Neural cell (in vitro differentiated cells): Measurements from ENCODE around the gene GRM3. TPM values are rescaled to one million over a fixed set of nuclear protein-coding genes. Genes with fewer than 3 reads are reported as not detected.

Source experiments
- H2AFZ ChIP-seq: fragments of 200-600, 300-800 bp; sonication (generic), shearing (Covaris generic); 2 replicates; pipeline ENCODE4 v1.6.0; 2014; ENCODE audit warnings: low read depth, mild to moderate bottlenecking, antibody characterized with exemption, low read length, moderate library complexity
- H3F3A ChIP-seq: fragments of 200-600 bp; shearing (Covaris generic); 2 replicates; pipeline ENCODE4 v1.6.1; 2016; ENCODE audit warnings: mild to moderate bottlenecking, moderate library complexity, mixed read lengths, antibody characterized with exemption, low read length; ENCODE audit not compliant: insufficient read depth, poor library complexity, severe bottlenecking
- H3K27ac ChIP-seq: fragments of 200-600, 300-800 bp; sonication (generic), shearing (Covaris generic); 2 replicates; pipeline ENCODE4 v1.5.1; 2014; ENCODE audit warnings: mild to moderate bottlenecking, low read length, moderate library complexity
- H3K27me3 ChIP-seq: fragments of 300-800, 200-600 bp; sonication (generic), shearing (Covaris generic); 2 replicates; pipeline ENCODE4 v1.6.0; 2014; ENCODE audit warnings: mild to moderate bottlenecking, low read depth, low read length, moderate library complexity; ENCODE audit not compliant: insufficient read depth
- H3K36me3 ChIP-seq: fragments of 300-800, 200-600 bp; sonication (generic), shearing (Covaris generic); 2 replicates; pipeline ENCODE4 v1.5.1; 2014; ENCODE audit warnings: mild to moderate bottlenecking, antibody characterized with exemption, low read length, moderate library complexity; ENCODE audit not compliant: insufficient read depth
- H3K4me2 ChIP-seq: fragments of 300-800, 200-600 bp; sonication (generic), shearing (Covaris generic); 2 replicates; pipeline ENCODE4 v1.6.0; 2014; ENCODE audit warnings: mild to moderate bottlenecking, low read length
- H3K4me3 ChIP-seq: fragments of 300-800, 200-600 bp; sonication (generic), shearing (Covaris generic); 2 replicates; pipeline ENCODE4 v1.5.1; 2014; ENCODE audit warnings: mild to moderate bottlenecking, low read length, moderate library complexity
- H3K79me2 ChIP-seq: fragments of 200-600 bp; shearing (Covaris generic); replicated peaks from 2 replicates; pipeline ENCODE4 v1.6.0; 2014; ENCODE audit warnings: mild to moderate bottlenecking, low read length, moderate library complexity; ENCODE audit not compliant: insufficient read depth
- H3K9ac ChIP-seq: fragments of 300-800, 200-600 bp; sonication (generic), shearing (Covaris generic); 2 replicates; pipeline ENCODE4 v1.6.1; 2016; ENCODE audit warnings: mild to moderate bottlenecking, low read length, mixed read lengths
- H3K9me2 ChIP-seq: fragments of 200-600 bp; shearing (Covaris generic); 2 replicates; pipeline ENCODE4 v1.6.1; 2016; ENCODE audit warnings: mild to moderate bottlenecking, low read length, mixed read lengths; ENCODE audit not compliant: insufficient read depth
- H3K9me3 ChIP-seq: fragments of 200-600, 300-800 bp; sonication (generic), shearing (Covaris generic); 2 replicates; pipeline ENCODE4 v1.6.1; 2016; ENCODE audit warnings: mild to moderate bottlenecking, mixed run types, low read length, moderate library complexity, mixed read lengths
- H4K20me1 ChIP-seq: fragments of 200-600 bp; shearing (Covaris generic); 2 replicates; pipeline ENCODE4 v1.6.1; 2016; ENCODE audit warnings: mild to moderate bottlenecking, mixed run types; ENCODE audit not compliant: insufficient read depth
- EP300 ChIP-seq: fragments of 450-650 bp; conservative IDR thresholded peaks from 2 replicates; pipeline ENCODE4 v1.6.1; 2014; ENCODE audit warnings: antibody characterized with exemption, mild to moderate bottlenecking, moderate library complexity; ENCODE audit not compliant: poor library complexity, severe bottlenecking
- EZH2 ChIP-seq: fragments of 200-600, 300-800 bp; shearing (Covaris generic), sonication (generic); IDR thresholded peaks from 2 replicates; pipeline ENCODE4 v1.6.1; 2014; ENCODE audit warnings: antibody characterized with exemption, low read length, borderline replicate concordance, mild to moderate bottlenecking; ENCODE audit not compliant: insufficient read depth, poor library complexity, severe bottlenecking
- MXI1 ChIP-seq: fragments of 450-650 bp; conservative IDR thresholded peaks from 2 replicates; pipeline ENCODE4 v1.6.1; 2014; ENCODE audit warnings: antibody characterized with exemption, mild to moderate bottlenecking; ENCODE audit not compliant: poor library complexity, severe bottlenecking
- POLR2AphosphoS5 ChIP-seq: IDR thresholded peaks from 2 replicates; pipeline ENCODE4 v1.6.1; 2012
- RAD21 ChIP-seq: fragments of 450-650 bp; conservative IDR thresholded peaks from 2 replicates; pipeline ENCODE4 v1.6.1; 2014; ENCODE audit warnings: antibody characterized with exemption, mild to moderate bottlenecking, moderate library complexity
- SMC3 ChIP-seq: fragments of 450-650 bp; conservative IDR thresholded peaks from 2 replicates; pipeline ENCODE4 v1.6.1; 2014; ENCODE audit warnings: antibody characterized with exemption, mild to moderate bottlenecking, moderate library complexity; ENCODE audit not compliant: poor library complexity
- TAF1 ChIP-seq: IDR thresholded peaks from 2 replicates; pipeline ENCODE4 v1.6.1; 2012; ENCODE audit warnings: low read depth
- polyA plus RNA-seq: library from polyadenylated mRNA; depleted of rRNA; stranded (reverse); fragments of >200 nt; gene quantifications from 2 replicates; pipeline ENCODE4 v1.2.3, GENCODE V29; 2014
- TF ChIP-seq, protein P1 (sequence below): fragments of 450-650 bp; IDR thresholded peaks from 2 replicates; pipeline ENCODE4 v1.5.1; 2014; ENCODE audit warnings: antibody characterized with exemption, mild to moderate bottlenecking, moderate library complexity; ENCODE audit not compliant: poor library complexity, severe bottlenecking
- TF ChIP-seq, protein P2 (sequence below): IDR thresholded peaks from 2 replicates; pipeline ENCODE4 v1.6.1; 2012; ENCODE audit warnings: borderline replicate concordance

Gene GRM3
- polyA plus RNA-seq, 1 donor from 2014 or later, result 15.9 TPM

DNA sequence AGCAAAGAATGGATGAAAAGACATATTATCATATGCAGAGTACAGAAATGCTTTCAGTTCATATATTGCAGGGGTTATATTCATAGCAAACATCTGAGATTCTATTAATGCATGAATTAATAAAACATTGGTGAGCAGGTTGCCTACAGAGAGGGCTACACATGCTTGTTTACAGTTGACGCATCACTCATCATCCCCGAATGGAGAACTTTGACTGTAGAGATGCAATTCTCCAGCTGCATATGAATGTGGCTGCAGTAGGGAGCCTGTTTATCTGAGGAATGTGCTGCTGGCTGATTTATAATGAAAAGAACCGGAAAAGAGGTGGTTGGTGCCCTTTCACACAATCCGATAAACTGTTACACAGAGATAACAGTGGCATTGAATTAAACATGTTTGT, 116.5 kb downstream of the GRM3 start:
- Histone ChIP-seq H3K9ac (no peak overlapping the region), H3K4me2 (peak overlapping the region; percentile 29), H3K79me2 (no peaks in the 10 kb centered on the region), H2AFZ (no peak overlapping the region), H3K4me3 (peak overlapping the region; percentile 43), H3F3A (no peaks in the 10 kb centered on the region), H4K20me1 (no peaks in the 10 kb centered on the region), H3K9me2 (no peaks in the 10 kb centered on the region), H3K27ac (peak overlapping the region; percentile 1), H3K36me3 (no peaks in the 10 kb centered on the region), H3K9me3 (no peaks in the 10 kb centered on the region), H3K27me3 (no peaks in the 10 kb centered on the region)
- TF ChIP-seq SMC3 (no peak), POLR2AphosphoS5 (no peak), RAD21 (no peak), MXI1 (no peak), TAF1 (no peak), EZH2 (no peak), EP300 (no peak)
- TF ChIP-seq, protein P1, sequence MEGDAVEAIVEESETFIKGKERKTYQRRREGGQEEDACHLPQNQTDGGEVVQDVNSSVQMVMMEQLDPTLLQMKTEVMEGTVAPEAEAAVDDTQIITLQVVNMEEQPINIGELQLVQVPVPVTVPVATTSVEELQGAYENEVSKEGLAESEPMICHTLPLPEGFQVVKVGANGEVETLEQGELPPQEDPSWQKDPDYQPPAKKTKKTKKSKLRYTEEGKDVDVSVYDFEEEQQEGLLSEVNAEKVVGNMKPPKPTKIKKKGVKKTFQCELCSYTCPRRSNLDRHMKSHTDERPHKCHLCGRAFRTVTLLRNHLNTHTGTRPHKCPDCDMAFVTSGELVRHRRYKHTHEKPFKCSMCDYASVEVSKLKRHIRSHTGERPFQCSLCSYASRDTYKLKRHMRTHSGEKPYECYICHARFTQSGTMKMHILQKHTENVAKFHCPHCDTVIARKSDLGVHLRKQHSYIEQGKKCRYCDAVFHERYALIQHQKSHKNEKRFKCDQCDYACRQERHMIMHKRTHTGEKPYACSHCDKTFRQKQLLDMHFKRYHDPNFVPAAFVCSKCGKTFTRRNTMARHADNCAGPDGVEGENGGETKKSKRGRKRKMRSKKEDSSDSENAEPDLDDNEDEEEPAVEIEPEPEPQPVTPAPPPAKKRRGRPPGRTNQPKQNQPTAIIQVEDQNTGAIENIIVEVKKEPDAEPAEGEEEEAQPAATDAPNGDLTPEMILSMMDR, result no peak
- TF ChIP-seq, protein P2, sequence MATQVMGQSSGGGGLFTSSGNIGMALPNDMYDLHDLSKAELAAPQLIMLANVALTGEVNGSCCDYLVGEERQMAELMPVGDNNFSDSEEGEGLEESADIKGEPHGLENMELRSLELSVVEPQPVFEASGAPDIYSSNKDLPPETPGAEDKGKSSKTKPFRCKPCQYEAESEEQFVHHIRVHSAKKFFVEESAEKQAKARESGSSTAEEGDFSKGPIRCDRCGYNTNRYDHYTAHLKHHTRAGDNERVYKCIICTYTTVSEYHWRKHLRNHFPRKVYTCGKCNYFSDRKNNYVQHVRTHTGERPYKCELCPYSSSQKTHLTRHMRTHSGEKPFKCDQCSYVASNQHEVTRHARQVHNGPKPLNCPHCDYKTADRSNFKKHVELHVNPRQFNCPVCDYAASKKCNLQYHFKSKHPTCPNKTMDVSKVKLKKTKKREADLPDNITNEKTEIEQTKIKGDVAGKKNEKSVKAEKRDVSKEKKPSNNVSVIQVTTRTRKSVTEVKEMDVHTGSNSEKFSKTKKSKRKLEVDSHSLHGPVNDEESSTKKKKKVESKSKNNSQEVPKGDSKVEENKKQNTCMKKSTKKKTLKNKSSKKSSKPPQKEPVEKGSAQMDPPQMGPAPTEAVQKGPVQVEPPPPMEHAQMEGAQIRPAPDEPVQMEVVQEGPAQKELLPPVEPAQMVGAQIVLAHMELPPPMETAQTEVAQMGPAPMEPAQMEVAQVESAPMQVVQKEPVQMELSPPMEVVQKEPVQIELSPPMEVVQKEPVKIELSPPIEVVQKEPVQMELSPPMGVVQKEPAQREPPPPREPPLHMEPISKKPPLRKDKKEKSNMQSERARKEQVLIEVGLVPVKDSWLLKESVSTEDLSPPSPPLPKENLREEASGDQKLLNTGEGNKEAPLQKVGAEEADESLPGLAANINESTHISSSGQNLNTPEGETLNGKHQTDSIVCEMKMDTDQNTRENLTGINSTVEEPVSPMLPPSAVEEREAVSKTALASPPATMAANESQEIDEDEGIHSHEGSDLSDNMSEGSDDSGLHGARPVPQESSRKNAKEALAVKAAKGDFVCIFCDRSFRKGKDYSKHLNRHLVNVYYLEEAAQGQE, result no peak

DNA sequence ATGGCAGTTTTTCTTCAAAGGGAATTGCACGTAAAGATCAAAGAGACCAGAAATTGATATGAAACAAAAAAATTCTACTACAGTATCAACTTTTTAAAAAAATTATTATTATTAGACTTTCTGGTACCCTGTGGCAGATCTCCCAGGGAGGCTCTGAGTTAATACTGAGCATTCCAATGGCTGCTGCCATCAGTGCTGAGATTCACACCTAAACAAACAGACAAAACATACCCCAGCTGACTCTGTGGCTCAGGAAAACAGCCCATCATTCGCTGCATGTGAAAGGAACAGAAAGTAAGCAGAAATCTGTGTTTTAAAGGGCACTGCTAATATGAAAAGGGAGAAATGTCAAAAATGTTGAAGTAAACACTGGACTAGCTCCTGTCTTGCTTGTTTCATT, 118.4 kb downstream of the GRM3 start:
- no peaks in the 10 kb centered on the region for H3K79me2 ChIP-seq
- H3F3A ChIP-seq, result no peaks in the 10 kb centered on the region
- no peaks in the 10 kb centered on the region for H3K9me2 ChIP-seq
- H3K27me3 ChIP-seq, result no peaks in the 10 kb centered on the region
- H3K4me2 ChIP-seq, result no peak overlapping the region
- H3K4me3 ChIP-seq, result no peak overlapping the region
- TF ChIP-seq EP300 (no peak), MXI1 (no peak), TAF1 (no peak), RAD21 (no peak), POLR2AphosphoS5 (no peak), EZH2 (no peak), SMC3 (no peak)
- TF ChIP-seq, protein P1, result no peak
- TF ChIP-seq, protein P2, result no peak
- no peaks in the 10 kb centered on the region for H4K20me1 ChIP-seq
- no peak overlapping the region for H2AFZ ChIP-seq
- no peak overlapping the region for H3K9ac ChIP-seq
- H3K36me3 ChIP-seq, result no peaks in the 10 kb centered on the region
- H3K27ac ChIP-seq, result no peak overlapping the region
- no peaks in the 10 kb centered on the region for H3K9me3 ChIP-seq
